PFSK-1 (cell line): Measurements from ENCODE around the gene NFKB1.

ENCODE experiments used
- FOXP2 ChIP-seq: optimal IDR thresholded peaks from 2 replicates; pipeline ENCODE3; 2011; ENCODE audit warnings: borderline replicate concordance, control low read depth, inconsistent platforms; ENCODE audit not compliant: insufficient read depth; ENCODE audit errors: extremely low read length, extremely low read depth
- POLR2AphosphoS5 ChIP-seq: IDR thresholded peaks from 2 replicates; pipeline ENCODE4 v1.6.1; 2012; ENCODE audit warnings: low read depth, mild to moderate bottlenecking, control low read depth, low read length, moderate library complexity
- SIN3A ChIP-seq: IDR thresholded peaks from 2 replicates; pipeline ENCODE4 v1.6.1; 2012; ENCODE audit warnings: mild to moderate bottlenecking, low read length, moderate library complexity, borderline replicate concordance; ENCODE audit not compliant: insufficient read depth
- TAF1 ChIP-seq: IDR thresholded peaks from 2 replicates; pipeline ENCODE4 v1.6.1; 2012; ENCODE audit warnings: low read length, control low read depth, borderline replicate concordance; ENCODE audit not compliant: insufficient read depth
- TF ChIP-seq, protein P1 (sequence below), 2 experiments: IDR thresholded peaks; 2 replicates each; pipeline versions ENCODE4 v1.6.1 to v1.8.0; 2011 to 2012; ENCODE audit warnings: low read depth in 2 of 2, low read length in 2 of 2, control low read depth in 1 of 2, inconsistent platforms in 1 of 2, mild to moderate bottlenecking in 1 of 2, moderate library complexity in 1 of 2; ENCODE audit not compliant: insufficient read depth in 1 of 2

Gene NFKB1

DNA sequence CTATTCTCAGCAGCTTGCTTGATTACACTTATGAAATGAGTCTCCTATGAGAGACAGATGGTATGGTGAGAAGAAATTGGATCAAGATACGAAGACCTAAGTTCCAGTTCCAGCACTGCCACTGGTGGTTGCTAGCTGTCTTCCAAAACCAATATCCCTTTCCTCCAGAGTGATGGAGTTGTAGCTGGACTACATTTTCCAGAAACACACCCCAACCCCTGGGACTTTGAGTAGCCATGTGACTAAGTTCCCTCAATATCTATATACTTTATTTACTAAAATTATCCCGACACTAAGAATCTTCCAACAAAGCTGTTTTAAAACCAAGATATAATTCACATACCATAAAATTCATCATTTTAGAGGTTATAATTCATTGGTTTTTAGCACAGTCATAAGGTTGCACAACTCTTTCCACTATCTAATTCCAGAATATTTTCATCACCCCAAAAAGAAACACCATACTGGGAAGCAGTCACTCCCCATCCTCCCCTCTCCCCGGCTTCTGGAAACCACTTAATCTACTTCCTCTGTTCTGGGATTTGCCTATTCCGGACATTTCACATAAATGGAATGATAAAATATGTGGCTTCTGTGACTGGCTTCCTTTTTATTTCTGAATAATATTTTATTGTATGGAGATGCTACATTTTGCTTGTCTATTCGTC, 141.6 kb downstream of the NFKB1 start:
- no peak for TF ChIP-seq SIN3A
- TF ChIP-seq, protein P1, sequence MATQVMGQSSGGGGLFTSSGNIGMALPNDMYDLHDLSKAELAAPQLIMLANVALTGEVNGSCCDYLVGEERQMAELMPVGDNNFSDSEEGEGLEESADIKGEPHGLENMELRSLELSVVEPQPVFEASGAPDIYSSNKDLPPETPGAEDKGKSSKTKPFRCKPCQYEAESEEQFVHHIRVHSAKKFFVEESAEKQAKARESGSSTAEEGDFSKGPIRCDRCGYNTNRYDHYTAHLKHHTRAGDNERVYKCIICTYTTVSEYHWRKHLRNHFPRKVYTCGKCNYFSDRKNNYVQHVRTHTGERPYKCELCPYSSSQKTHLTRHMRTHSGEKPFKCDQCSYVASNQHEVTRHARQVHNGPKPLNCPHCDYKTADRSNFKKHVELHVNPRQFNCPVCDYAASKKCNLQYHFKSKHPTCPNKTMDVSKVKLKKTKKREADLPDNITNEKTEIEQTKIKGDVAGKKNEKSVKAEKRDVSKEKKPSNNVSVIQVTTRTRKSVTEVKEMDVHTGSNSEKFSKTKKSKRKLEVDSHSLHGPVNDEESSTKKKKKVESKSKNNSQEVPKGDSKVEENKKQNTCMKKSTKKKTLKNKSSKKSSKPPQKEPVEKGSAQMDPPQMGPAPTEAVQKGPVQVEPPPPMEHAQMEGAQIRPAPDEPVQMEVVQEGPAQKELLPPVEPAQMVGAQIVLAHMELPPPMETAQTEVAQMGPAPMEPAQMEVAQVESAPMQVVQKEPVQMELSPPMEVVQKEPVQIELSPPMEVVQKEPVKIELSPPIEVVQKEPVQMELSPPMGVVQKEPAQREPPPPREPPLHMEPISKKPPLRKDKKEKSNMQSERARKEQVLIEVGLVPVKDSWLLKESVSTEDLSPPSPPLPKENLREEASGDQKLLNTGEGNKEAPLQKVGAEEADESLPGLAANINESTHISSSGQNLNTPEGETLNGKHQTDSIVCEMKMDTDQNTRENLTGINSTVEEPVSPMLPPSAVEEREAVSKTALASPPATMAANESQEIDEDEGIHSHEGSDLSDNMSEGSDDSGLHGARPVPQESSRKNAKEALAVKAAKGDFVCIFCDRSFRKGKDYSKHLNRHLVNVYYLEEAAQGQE (IDR thresholded peaks at IDR 0.05; ENCODE audit: insufficient read depth in 1 of 2, low read depth in 2 of 2, low read length in 2 of 2) = no peak
- TF ChIP-seq TAF1 = no peak
- no peak for TF ChIP-seq POLR2AphosphoS5
- no peak for TF ChIP-seq FOXP2

DNA sequence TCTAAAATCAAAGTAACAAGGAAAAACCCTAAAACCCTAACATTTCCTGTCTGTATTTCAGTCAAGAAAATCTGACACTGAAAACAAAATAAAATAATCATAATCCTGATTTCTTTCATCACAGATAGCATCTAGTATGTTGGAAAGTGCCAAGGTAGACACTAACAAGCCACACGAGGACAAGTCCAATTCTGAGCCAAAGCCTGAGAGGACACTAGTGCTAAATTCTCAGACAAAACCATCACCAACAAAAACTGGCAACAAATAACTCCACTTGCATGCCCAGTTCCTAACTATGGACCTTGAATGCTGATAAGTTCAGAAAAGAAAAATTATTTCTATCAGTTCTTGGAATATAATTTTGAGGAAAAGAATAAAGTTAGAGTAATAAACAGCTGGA, 146.0 kb downstream of the NFKB1 start:
- no peak for TF ChIP-seq TAF1
- TF ChIP-seq, protein P1 (IDR thresholded peaks at IDR 0.05; ENCODE audit: insufficient read depth in 1 of 2, low read depth in 2 of 2, low read length in 2 of 2) = no peak
- TF ChIP-seq POLR2AphosphoS5 = no peak
- no peak for TF ChIP-seq FOXP2
- TF ChIP-seq SIN3A = no peak

DNA sequence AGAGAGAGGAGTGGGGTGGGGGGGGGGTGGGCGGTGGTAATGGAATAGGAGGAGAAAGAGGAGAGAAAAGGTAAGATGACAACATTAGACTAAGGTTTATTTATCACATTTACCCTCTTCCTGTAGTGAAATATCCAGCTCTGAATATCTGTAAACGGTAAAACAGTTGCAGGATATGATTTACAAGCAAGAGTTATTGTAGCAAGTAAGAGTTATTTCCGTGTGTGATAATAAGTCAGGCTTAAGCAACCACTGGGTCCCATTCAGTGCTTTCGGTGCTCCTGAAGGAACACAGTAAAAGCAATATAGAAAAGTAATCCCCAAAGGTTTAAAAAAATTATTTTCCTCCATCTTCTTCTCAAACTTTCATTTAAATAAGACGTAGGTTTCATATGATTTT, 156.0 kb downstream of the NFKB1 start:
- TF ChIP-seq POLR2AphosphoS5 (no peak), SIN3A (no peak), FOXP2 (no peak), TAF1 (no peak)
- TF ChIP-seq, protein P1 (IDR thresholded peaks at IDR 0.05; ENCODE audit: insufficient read depth in 1 of 2, low read depth in 2 of 2, low read length in 2 of 2) = no peak

DNA sequence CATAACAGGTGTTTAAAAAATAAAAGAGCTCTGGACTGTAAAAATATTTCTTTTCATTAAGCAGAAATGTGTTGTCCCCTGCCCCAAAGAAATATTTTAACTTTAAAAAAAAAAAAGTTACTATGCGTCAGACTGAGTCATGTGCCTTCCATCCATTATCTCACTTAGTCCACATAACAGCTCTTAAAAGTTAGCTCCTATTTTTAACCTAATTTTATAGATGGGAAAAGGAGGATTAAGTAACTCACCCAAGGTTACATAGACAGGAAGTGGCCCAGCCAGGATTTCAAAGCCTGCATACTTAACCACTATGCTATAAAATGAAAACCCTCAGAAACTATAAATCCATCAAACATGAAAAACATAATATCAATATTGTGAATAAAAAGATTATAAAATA, 161.9 kb downstream of the NFKB1 start:
- TF ChIP-seq, protein P1 (IDR thresholded peaks at IDR 0.05; ENCODE audit: insufficient read depth in 1 of 2, low read depth in 2 of 2, low read length in 2 of 2) = no peak
- TF ChIP-seq POLR2AphosphoS5 = no peak
- TF ChIP-seq TAF1 = no peak
- TF ChIP-seq SIN3A = no peak

DNA sequence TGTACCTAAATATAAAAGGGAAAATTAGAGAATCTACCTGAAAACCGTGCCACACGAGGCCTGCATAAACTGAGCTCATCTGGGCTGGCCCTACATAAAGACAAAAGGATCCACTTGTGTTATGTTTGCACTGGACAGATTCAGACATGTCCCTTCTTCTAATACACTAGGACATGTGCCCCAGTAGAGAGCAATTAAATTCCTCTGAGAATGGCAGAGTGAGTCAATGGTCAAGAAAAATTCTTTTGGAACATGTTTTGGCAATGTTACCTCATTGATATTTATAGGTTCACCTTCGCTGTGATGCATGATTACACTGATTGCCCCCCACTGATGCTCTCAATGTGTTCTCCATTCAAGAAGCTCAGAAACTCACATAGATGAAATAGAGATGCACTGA, 164.4 kb downstream of the NFKB1 start:
- TF ChIP-seq FOXP2 (no peak), TAF1 (no peak), SIN3A (no peak), POLR2AphosphoS5 (no peak)
- TF ChIP-seq, protein P1 (IDR thresholded peaks at IDR 0.05; ENCODE audit: insufficient read depth in 1 of 2, low read depth in 2 of 2, low read length in 2 of 2) = no peak
